Amniotic stem cell (primary cell): Measurements from ENCODE around the gene SHKBP1.
A peak's percentile ranks its signal among the peaks of the same experiment; 100 is the strongest.
"Not testable (repeated sequence)": the region's sequence is repeated elsewhere in the genome, so short reads cannot be mapped to it uniquely, and the experiment has no call there.

Experiments
- DNase-seq: peaks from one replicate; lab custom pipeline; 2025; lab: John Stamatoyannopoulos, UW

The SHKBP1 gene

GRCh38 chr19:40616178-40616577 is 39.5 kb downstream of the SHKBP1 start:
- no peak for DNase-seq

GRCh38 chr19:40616941-40617340 is 40.3 kb downstream of the SHKBP1 start:
- no peak for DNase-seq

GRCh38 chr19:40617961-40618360 is 41.3 kb downstream of the SHKBP1 start:
- no peak for DNase-seq

- DNase-seq, result no peak
Measured at GRCh38 chr19:40619333-40620160, 42.9 kb downstream of the SHKBP1 start.

GRCh38 chr19:40620161-40620485 is 43.5 kb downstream of the SHKBP1 start:
- DNase-seq, result no peak

GRCh38 chr19:40621283-40621682 is 44.6 kb downstream of the SHKBP1 start:
- DNase-seq, result no peak

- DNase-seq, result no peak
Measured at GRCh38 chr19:40621966-40622772, 45.5 kb downstream of the SHKBP1 start.

- no peak for DNase-seq
Measured at GRCh38 chr19:40622773-40623075, 46.1 kb downstream of the SHKBP1 start.

- DNase-seq, result no peak
Measured at GRCh38 chr19:40623403-40624251, 47.0 kb downstream of the SHKBP1 start.

GRCh38 chr19:40624369-40625153 is 47.9 kb downstream of the SHKBP1 start:
- DNase-seq, result not testable (repeated sequence)

GRCh38 chr19:40625406-40626120 is 48.9 kb downstream of the SHKBP1 start:
- DNase-seq, result no peak

GRCh38 chr19:40626918-40627317 is 50.2 kb downstream of the SHKBP1 start:
- DNase-seq, result no peak

- DNase-seq, result no peak
Measured at GRCh38 chr19:40627486-40628279, 51.0 kb downstream of the SHKBP1 start.

GRCh38 chr19:40629346-40629745 is 52.7 kb downstream of the SHKBP1 start:
- DNase-seq, result no peak

GRCh38 chr19:40630571-40631160 is 54.0 kb downstream of the SHKBP1 start:
- no peak for DNase-seq

- no peak for DNase-seq
Measured at GRCh38 chr19:40632311-40633036, 55.8 kb downstream of the SHKBP1 start.

GRCh38 chr19:40633207-40633606 is 56.5 kb downstream of the SHKBP1 start:
- peak; percentile 33 for DNase-seq

- DNase-seq, result no peak
Measured at GRCh38 chr19:40638327-40638726, 61.7 kb downstream of the SHKBP1 start.

- DNase-seq, result no peak
Measured at GRCh38 chr19:40639638-40639982, 62.9 kb downstream of the SHKBP1 start.
